Measurements from ENCODE around the gene ASXL2. TPM values are rescaled to one million over a fixed set of nuclear protein-coding genes. Genes with fewer than 3 reads are reported as not detected.
"Not testable (repeated sequence)": the region's sequence is repeated elsewhere in the genome, so short reads cannot be mapped to it uniquely, and the experiment has no call there.

Gene ASXL2
- total RNA-seq, 1 donor from 2014 or later = 21.3 TPM

GRCh38 chr2:25895610-25896009 lies 17.3 kb upstream of the ASXL2 start:
- DNase-seq = no peak
- intact Hi-C loops (cut with DNase I) = no loop called here
- ATAC-seq (ENCODE audit: poor library complexity) = no peak

GRCh38 chr2:25895018-25895417 lies 16.7 kb upstream of the ASXL2 start:
- no peak for DNase-seq
- no peak for ATAC-seq (ENCODE audit: poor library complexity)
- intact Hi-C loops (cut with DNase I) = no loop called here

- peak; percentile 50 for DNase-seq
- intact Hi-C loops (cut with DNase I) = no loop called here
- no peak for ATAC-seq (ENCODE audit: poor library complexity)
Measured at GRCh38 chr2:25894135-25894830, 16.0 kb upstream of the ASXL2 start.

GRCh38 chr2:25891672-25892071 lies 13.4 kb upstream of the ASXL2 start:
- DNase-seq = no peak
- intact Hi-C loops (cut with DNase I) = no loop called here
- no peak for ATAC-seq (ENCODE audit: poor library complexity)

GRCh38 chr2:25887624-25888242 lies 9.4 kb upstream of the ASXL2 start:
- intact Hi-C loops (cut with DNase I) = no loop called here
- no peak for DNase-seq
- no peak for ATAC-seq (ENCODE audit: poor library complexity)

- ATAC-seq (ENCODE audit: poor library complexity) (no peak), DNase-seq (no peak)
- intact Hi-C loops (cut with DNase I) = no loop called here
Measured at GRCh38 chr2:25885933-25886332, 7.6 kb upstream of the ASXL2 start.

GRCh38 chr2:25881764-25882163 lies 3.5 kb upstream of the ASXL2 start:
- ATAC-seq (ENCODE audit: poor library complexity) = no peak
- intact Hi-C loops (cut with DNase I) = no loop called here
- DNase-seq = no peak

GRCh38 chr2:25879133-25879730 lies 945 bp upstream of the ASXL2 start:
- ATAC-seq (ENCODE audit: poor library complexity) = no peak
- intact Hi-C loops (cut with DNase I) = no loop called here
- no peak for DNase-seq

- ATAC-seq (ENCODE audit: poor library complexity) (peak; percentile 66), DNase-seq (peak; percentile 61)
- intact Hi-C loops (cut with DNase I) = no loop called here
Measured at GRCh38 chr2:25877431-25878360, 591 bp downstream of the ASXL2 start.

GRCh38 chr2:25872134-25872533 lies 6.2 kb downstream of the ASXL2 start:
- intact Hi-C loops (cut with DNase I) = no loop called here
- DNase-seq = no peak
- ATAC-seq (ENCODE audit: poor library complexity) = no peak

- DNase-seq = no peak
- no peak for ATAC-seq (ENCODE audit: poor library complexity)
- intact Hi-C loops (cut with DNase I) = no loop called here
Measured at GRCh38 chr2:25867396-25868003, 10.8 kb downstream of the ASXL2 start.

- intact Hi-C loops (cut with DNase I) = loop anchor here (10.0 kb wide), 1 partner anchor 98 kb away; no protein-coding TSS in a partner anchor
Measured at GRCh38 chr2:25856377-25856776, 21.9 kb downstream of the ASXL2 start.

GRCh38 chr2:25855065-25855464 lies 23.2 kb downstream of the ASXL2 start:
- intact Hi-C loops (cut with DNase I) = loop anchor here (10.0 kb wide), 1 partner anchor 100 kb away; no protein-coding TSS in a partner anchor
- no peak for ATAC-seq (ENCODE audit: poor library complexity)
- no peak for DNase-seq

More at GRCh38 chr2:25856377-25856776, 21.9 kb downstream of the ASXL2 start:
- no peak for DNase-seq
- no peak for ATAC-seq (ENCODE audit: poor library complexity)

GRCh38 chr2:25854613-25855012 lies 23.7 kb downstream of the ASXL2 start:
- DNase-seq = no peak
- intact Hi-C loops (cut with DNase I) = loop anchor here (10.0 kb wide), 1 partner anchor 100 kb away; no protein-coding TSS in a partner anchor
- no peak for ATAC-seq (ENCODE audit: poor library complexity)

GRCh38 chr2:25853038-25853638 lies 25.1 kb downstream of the ASXL2 start:
- intact Hi-C loops (cut with DNase I) = loop anchor here (10.0 kb wide), 1 partner anchor 102 kb away; no protein-coding TSS in a partner anchor
- ATAC-seq (ENCODE audit: poor library complexity) = no peak

GRCh38 chr2:25851740-25852503 lies 26.4 kb downstream of the ASXL2 start:
- ATAC-seq (ENCODE audit: poor library complexity) (peak; percentile 92), DNase-seq (no peak)
- intact Hi-C loops (cut with DNase I) = loop anchor here (10.0 kb wide), 1 partner anchor 103 kb away; no protein-coding TSS in a partner anchor

More at GRCh38 chr2:25853038-25853638, 25.1 kb downstream of the ASXL2 start:
- no peak for DNase-seq

GRCh38 chr2:25850400-25850799 lies 27.9 kb downstream of the ASXL2 start:
- DNase-seq; ATAC-seq (ENCODE audit: poor library complexity): not testable (repeated sequence)
- intact Hi-C loops (cut with DNase I) = loop anchor here (10.0 kb wide), 1 partner anchor 104 kb away; no protein-coding TSS in a partner anchor
